IMR-90 (cell line): ENCODE measurements around the gene TMA7.

ENCODE experiments used
- BHLHE40 ChIP-seq: fragments of 150-350 bp; IDR thresholded peaks from 2 replicates; pipeline ENCODE4 v1.6.1; 2016; ENCODE audit warnings: mild to moderate bottlenecking, low read depth, low read length
- CEBPB ChIP-seq: IDR thresholded peaks from 2 replicates; pipeline ENCODE4 v1.6.1; 2012; ENCODE audit warnings: low read depth, low read length, improper control_type of control experiment
- MAFK ChIP-seq: IDR thresholded peaks from 2 replicates; pipeline ENCODE4 v1.6.1; 2012; ENCODE audit warnings: low read depth, low read length, improper control_type of control experiment
- MAZ ChIP-seq: IDR thresholded peaks from 2 replicates; pipeline ENCODE4 v1.6.1; 2012; ENCODE audit warnings: low read depth, mild to moderate bottlenecking, low read length, improper control_type of control experiment, moderate library complexity, borderline replicate concordance
- MXI1 ChIP-seq: IDR thresholded peaks from 2 replicates; pipeline ENCODE4 v1.6.1; 2012; ENCODE audit warnings: low read depth, mild to moderate bottlenecking, low read length, moderate library complexity, borderline replicate concordance
- POLR2A ChIP-seq: IDR thresholded peaks from 2 replicates; pipeline ENCODE4 v1.6.1; 2012; ENCODE audit warnings: mild to moderate bottlenecking, low read depth, low read length
- RAD21 ChIP-seq: IDR thresholded peaks from 2 replicates; pipeline ENCODE4 v1.6.1; 2012; ENCODE audit warnings: low read length, improper control_type of control experiment
- RCOR1 ChIP-seq: IDR thresholded peaks from 2 replicates; pipeline ENCODE4 v1.6.1; 2012; ENCODE audit warnings: mild to moderate bottlenecking, low read length, improper control_type of control experiment; ENCODE audit not compliant: insufficient replicate concordance
- RFX5 ChIP-seq: IDR thresholded peaks from 2 replicates; pipeline ENCODE4 v1.8.0; 2012; ENCODE audit warnings: low read depth, mild to moderate bottlenecking, low read length, moderate library complexity
- SMC3 ChIP-seq: fragments of 150-350 bp; IDR thresholded peaks from 2 replicates; pipeline ENCODE4 v1.6.1; 2016; ENCODE audit warnings: low read depth, mild to moderate bottlenecking, antibody characterized with exemption, low read length, moderate library complexity
- TF ChIP-seq, protein P1 (sequence below): conservative IDR thresholded peaks from 2 replicates; pipeline ENCODE4 v1.5.1; 2012; ENCODE audit warnings: mild to moderate bottlenecking, low read depth, low read length, improper control_type of control experiment
- TF ChIP-seq, protein P2 (sequence below): fragments of 150-350 bp; IDR thresholded peaks from 2 replicates; pipeline ENCODE4 v1.6.1; 2016; ENCODE audit warnings: low read depth, mild to moderate bottlenecking, low read length, moderate library complexity, borderline replicate concordance

DNA sequence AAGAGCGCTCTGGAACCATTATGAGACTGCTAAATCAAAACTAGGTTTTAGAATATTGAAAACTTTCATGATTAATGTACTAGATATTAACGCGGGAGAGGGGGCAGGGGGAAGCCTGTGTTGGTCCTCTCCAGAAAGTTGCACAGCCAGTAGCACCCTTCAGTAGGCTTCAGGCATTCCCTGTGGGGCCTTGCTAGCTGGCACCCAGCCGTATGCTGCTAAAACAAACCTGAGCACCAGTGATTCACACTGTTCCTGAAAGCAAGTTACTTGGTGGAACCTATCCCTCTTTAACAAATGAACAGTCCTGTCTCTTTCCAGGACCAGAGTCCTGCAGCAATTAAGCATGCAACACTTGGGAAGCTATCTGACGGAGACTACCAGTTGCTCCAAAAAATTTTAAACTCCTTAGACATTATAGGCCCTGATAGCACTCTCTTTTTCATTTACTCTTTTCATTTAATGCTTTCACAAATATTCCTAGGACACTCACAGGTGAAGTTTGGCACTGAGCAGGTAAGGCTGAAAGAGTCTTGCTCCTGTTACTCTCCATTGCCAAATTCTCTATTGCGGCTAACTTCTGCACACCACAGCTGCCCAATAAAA is 5.3 kb downstream of the TMA7 start:
- TF ChIP-seq, protein P1, sequence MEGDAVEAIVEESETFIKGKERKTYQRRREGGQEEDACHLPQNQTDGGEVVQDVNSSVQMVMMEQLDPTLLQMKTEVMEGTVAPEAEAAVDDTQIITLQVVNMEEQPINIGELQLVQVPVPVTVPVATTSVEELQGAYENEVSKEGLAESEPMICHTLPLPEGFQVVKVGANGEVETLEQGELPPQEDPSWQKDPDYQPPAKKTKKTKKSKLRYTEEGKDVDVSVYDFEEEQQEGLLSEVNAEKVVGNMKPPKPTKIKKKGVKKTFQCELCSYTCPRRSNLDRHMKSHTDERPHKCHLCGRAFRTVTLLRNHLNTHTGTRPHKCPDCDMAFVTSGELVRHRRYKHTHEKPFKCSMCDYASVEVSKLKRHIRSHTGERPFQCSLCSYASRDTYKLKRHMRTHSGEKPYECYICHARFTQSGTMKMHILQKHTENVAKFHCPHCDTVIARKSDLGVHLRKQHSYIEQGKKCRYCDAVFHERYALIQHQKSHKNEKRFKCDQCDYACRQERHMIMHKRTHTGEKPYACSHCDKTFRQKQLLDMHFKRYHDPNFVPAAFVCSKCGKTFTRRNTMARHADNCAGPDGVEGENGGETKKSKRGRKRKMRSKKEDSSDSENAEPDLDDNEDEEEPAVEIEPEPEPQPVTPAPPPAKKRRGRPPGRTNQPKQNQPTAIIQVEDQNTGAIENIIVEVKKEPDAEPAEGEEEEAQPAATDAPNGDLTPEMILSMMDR, result no peak
- TF ChIP-seq BHLHE40 (no peak), POLR2A (no peak; the same call in 1 of the 2 replicates), CEBPB (no peak), MXI1 (no peak), RAD21 (no peak), MAFK (no peak), SMC3 (no peak), RFX5 (no peak), RCOR1 (no peak), MAZ (no peak)
- TF ChIP-seq, protein P2, sequence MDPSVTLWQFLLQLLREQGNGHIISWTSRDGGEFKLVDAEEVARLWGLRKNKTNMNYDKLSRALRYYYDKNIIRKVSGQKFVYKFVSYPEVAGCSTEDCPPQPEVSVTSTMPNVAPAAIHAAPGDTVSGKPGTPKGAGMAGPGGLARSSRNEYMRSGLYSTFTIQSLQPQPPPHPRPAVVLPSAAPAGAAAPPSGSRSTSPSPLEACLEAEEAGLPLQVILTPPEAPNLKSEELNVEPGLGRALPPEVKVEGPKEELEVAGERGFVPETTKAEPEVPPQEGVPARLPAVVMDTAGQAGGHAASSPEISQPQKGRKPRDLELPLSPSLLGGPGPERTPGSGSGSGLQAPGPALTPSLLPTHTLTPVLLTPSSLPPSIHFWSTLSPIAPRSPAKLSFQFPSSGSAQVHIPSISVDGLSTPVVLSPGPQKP, result no peak
